ENCODE results near the gene RNF20. TPM values are rescaled to one million over a fixed set of nuclear protein-coding genes. Genes with fewer than 3 reads are reported as not detected.
"Not testable (repeated sequence)": the region's sequence is repeated elsewhere in the genome, so short reads cannot be mapped to it uniquely, and the experiment has no call there.

The RNF20 gene
- total RNA-seq, 1 donor from 2014 or later: 45.1 TPM

DNA sequence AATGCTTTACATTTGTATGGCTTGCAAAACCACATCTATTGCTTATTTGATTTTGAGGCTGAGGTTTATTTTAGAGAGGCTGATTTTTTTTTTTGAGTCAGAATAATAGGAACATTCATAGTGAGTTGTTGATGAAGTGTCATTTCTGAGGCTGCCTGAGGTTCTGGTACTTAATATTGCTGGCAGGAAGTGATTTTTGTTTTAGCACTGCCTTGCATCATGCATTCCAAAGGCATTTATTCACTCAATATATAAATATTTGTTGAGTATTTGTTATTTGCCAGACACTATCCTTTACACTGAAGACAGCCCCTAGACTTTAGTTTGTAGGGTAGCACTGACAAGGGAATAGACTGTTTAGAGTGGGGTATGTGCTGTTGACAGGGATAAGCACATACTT lies 2.7 kb downstream of the RNF20 start:
- intact Hi-C loops (cut with micrococcal nuclease): no loop called here

DNA sequence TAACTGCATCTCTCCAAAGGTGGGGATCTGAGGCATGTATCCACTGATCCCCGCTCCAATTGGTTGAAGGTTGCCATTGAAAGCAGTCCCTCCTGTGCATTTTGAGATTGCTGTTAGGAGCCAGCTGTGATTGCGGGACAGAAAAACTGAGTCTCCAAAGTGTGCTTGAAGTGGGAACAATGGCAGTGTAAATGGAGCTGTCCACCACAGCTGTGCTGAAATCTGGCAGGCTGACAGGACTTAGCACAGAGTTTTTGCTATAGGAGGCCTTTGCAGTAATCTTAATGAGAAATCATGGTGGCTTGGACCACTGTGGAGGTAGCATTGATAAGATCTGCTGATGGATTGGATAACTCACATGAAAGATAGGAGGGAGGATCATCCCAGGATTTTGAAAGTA lies 3.3 kb downstream of the RNF20 start:
- intact Hi-C loops (cut with micrococcal nuclease): no loop called here

DNA sequence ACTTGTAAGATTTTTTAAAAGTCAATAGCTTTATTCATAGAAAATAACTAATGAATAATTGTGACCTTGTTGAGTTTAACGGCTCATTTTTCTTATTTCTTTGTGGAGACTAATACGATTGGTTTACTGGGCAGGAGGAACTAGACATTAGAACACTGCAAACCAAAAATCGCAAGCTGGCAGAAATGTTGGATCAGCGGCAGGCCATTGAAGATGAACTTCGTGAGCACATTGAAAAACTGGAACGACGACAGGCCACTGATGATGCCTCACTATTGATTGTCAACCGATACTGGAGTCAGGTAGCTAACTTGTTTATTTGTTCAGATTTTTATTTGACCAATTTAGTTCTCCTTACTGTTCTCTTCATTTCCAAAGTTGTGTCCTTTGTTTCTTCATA lies 6.4 kb downstream of the RNF20 start:
- intact Hi-C loops (cut with micrococcal nuclease): no loop called here

DNA sequence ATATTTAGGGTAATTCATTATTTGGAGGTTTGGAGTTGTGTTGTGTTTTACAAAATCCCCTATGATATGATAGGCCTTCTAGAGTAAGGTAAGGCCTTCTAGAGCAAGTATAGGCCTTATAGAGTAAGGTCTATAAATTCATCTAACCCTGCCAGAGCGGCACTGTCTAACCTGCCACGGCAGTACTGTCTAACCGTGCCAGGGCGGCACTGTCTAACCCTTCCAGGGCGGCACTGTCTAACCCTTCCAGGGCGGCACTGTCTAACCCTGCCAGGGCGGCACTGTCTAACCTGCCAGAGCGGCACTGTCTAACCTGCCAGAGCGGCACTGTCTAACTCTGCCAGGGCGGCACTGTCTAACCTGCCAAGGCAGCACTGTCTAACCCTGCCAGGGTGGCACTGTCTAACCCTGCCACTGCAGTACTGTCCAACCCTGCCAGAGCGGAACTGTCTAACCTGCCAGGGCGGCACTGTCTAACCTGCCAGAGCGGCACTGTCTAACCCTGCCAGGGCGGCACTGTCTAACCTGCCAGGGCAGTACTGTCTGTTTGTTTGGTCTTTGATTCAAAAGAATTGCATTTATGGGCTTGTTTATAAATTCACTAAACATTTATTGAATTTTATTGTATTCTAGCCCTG lies 9.6 kb downstream of the RNF20 start:
- intact Hi-C loops (cut with micrococcal nuclease): no loop called here

DNA sequence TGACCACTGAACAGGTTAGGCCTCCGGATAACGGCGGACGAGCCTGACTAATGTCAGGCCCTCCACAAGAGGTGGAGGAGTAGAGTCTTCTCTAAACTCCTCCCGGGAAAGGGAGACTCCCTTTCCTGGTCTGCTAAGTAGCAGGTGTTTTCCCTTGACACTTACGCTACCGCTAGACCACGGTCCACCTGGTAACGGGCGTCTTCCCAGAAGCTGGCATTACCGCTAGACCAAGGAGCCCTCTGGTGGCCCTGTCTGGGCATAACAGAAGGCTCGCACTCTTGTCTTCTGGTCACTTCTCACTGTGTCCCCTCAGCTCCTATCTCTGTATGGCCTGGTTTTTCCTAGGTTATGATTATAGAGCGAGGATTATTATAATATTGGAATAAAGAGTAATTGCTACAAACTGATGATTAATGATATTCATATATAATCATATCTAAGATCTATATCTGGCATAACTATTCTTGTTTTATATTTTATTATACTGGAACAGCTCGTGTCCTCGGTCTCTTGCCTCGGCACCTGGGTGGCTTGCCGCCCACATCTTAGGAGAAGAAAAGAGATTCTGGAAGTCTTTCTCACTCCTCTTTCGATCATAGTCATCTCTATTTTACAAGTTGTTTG lies 15.9 kb downstream of the RNF20 start:
- intact Hi-C loops (cut with micrococcal nuclease): not testable (repeated sequence)

DNA sequence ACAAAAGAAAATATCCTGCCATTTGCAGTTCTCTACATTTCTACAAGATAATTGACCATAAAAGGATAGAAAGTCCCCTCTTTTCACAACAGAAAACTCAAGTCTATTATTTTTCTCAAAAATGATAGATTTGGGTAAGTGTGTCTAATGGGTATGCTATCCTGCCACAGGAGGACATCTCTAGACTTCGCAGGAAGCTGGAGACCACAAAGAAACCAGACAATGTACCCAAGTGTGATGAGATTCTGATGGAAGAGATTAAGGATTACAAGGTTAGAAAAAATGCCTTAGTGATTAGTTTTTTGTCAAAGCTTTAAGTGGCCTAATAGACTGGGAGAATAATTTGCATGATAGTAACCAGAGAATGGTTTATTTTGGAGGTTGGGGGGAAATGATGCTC lies 28.1 kb downstream of the RNF20 start:
- intact Hi-C loops (cut with micrococcal nuclease): loop anchor here (1.0 kb wide), 1 partner anchor 127 kb away; no protein-coding TSS in a partner anchor

DNA sequence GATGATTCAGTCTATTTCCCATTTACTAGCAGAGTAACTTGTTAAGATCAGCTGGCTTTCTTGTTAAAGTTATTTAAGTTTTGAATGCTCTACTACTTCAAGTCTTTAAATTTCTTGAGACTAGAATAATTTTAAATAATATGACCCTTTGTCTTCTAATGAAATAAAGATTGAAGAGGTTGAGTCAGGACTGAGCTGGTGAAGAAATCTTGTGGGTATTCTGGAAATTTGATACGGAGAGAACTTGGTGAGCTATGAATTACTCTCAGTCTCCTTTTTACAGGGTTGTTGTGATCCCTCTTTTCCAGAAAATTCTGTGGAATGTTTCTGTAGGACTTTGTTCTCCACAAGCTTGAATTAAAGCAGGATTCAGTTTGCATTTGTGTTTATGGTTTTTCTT lies 29.3 kb downstream of the RNF20 start:
- intact Hi-C loops (cut with micrococcal nuclease): no loop called here

DNA sequence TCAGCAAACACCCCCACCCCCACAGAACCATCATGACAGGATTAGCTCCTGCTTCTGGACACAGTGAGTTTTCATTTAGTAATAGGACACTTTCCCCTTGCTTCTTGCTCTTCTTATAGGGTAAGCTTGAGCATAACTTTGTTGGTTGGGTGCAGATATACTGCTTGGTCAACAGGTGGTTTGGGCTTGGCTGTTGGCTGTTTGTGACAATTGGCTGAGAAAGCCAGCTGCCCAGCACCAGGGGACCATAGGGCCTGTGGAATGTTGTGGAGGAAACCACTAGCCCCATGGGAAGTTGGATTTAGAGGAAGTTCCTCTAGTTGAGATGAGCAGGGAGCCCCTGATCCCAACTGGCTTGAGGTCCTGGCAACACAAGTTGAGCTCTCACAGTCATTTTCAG lies 30.6 kb downstream of the RNF20 start:
- intact Hi-C loops (cut with micrococcal nuclease): no loop called here

DNA sequence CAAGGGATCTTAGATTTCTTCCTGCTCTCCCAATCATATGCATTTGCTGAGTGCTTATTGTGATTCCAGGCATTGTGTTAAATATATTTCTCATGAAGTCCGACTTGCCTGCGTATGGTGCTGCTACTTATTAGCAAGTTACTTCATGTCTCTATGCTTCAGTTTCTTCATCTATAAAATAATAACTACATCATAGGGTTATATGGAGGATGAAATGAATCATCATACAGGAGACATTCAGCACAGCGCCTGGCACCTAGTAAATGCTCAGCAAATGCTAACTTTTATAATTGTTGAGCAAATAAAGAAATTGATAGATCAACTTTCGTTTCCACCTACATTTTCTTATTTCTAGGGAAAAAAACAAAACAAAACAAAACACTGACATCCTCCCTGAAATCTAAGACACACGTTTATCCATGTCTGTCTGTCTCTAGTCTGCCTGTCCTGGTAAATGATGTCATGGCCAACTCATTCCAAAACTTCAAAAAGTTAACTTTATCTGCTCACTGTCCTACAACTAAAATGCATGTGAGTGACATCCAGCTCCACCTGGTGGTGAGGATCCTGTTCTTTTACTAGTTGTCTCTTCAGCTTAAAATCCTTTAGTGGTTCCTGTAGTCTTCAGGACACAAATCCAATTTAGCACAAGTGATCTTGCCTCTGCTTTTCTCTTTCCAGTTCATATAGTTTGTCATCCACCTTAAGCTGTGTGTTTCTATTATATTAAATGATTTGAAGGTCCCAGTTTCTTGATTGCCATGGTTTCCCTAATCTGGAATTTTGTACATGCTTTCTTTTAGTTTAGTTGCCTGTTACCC lies 33.5 kb downstream of the RNF20 start:
- intact Hi-C loops (cut with micrococcal nuclease): loop anchor here (1.0 to 2.0 kb wide), 2 partner anchors 32 to 108 kb away; no protein-coding TSS in a partner anchor

DNA sequence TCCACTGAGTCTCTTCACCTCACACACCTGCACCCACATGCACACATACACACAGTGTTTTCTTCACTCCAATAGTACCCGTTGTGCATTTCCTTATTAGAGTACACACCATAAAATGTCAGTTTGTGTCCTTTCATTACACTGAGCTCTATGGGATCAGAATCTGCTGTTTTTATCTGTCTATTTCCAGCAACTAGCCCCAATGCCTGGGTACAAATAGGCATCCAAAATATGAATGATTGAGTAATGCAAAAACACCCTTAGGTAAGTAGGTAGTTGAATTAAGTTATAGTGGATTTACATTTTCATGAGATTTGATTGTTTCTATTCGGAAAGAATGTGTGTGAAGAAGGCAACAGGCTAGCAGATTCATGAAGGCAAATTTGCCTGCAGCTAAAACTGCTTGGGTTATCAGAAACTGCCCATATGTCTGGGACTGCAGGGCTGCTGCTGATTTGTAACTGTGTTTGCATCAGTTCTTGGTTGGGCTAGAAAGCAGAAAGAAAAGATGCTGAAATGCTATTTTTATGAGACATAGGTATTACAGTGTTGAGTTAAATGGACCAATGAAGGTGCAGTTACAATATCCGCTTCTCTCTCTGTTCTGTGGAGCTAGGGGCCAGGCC lies 34.2 kb downstream of the RNF20 start:
- intact Hi-C loops (cut with micrococcal nuclease): loop anchor here (1.0 to 2.0 kb wide), 2 partner anchors 33 to 109 kb away; no protein-coding TSS in a partner anchor

DNA sequence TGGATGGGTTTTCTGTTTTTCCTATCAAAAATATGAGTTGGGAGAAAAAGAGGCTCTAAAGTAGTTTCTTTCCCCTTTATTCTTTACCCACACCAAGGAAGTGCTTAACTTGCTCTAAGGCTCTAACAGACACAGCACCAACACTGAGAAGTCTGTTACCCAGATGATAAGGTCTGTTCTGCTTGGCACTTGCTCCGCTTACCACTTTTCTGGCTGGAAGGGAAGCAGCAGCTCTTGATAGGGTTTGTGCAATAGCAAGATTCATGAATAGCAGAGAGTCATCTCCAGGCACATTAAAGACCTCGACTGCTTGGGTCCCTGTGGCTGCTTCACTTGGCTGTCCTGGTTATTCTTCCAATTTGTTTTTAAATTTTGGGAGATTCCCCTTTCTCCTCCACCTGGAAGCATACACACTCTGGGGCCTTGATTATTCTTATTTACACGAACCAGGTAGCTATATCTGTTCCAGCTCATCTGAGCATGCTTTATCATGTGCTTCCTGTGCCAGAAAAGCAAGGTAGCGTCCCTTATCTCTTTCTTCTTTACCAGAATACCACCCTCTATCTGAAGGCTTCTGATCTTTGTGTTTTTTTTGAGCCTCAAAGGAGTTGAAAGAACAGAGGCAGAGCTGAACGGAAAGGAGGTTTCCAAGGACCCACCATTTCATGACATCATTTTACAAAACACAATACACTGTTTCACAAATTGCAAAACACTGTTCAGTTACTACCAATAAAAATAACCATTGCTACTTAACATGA lies 36.3 kb downstream of the RNF20 start:
- intact Hi-C loops (cut with micrococcal nuclease): no loop called here

DNA sequence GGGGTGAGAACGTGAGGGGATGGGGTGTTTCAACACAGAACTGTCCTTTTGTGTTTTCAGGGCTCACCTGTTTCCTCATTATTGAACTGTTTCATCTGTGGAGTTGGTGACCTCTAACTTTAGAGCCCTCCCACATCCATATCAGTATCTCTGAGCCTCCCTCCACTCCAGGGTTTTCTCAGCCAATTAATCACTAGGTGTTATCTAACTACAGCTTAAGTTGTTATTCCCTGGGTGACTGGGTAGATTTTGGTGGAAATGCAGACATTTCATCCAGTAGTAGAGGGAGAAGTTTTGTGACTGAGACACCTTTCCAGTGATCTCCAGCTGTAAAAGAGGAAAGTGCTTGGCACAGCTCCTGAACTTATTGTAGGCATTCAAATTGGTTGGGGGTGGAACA lies 37.5 kb downstream of the RNF20 start:
- intact Hi-C loops (cut with micrococcal nuclease): no loop called here

DNA sequence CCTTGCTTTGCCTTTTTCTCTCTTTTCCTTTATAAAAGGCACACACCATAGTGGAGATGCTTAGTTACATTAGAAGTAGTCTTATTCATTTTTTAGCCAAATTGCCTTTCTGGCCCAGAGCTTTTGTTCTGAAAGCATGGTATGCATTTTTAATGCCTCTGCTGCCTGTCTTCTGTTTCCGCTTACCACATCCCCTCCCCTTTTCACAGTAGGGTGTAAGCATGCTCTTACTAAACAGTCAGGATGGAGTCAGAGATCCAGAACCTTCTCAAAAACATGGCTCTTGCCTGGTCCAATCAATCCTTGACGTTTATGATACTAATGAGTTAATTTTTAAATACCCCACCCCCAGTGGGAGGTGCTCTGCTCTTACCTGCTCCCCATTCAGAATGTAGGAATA lies 38.7 kb downstream of the RNF20 start:
- intact Hi-C loops (cut with micrococcal nuclease): no loop called here

DNA sequence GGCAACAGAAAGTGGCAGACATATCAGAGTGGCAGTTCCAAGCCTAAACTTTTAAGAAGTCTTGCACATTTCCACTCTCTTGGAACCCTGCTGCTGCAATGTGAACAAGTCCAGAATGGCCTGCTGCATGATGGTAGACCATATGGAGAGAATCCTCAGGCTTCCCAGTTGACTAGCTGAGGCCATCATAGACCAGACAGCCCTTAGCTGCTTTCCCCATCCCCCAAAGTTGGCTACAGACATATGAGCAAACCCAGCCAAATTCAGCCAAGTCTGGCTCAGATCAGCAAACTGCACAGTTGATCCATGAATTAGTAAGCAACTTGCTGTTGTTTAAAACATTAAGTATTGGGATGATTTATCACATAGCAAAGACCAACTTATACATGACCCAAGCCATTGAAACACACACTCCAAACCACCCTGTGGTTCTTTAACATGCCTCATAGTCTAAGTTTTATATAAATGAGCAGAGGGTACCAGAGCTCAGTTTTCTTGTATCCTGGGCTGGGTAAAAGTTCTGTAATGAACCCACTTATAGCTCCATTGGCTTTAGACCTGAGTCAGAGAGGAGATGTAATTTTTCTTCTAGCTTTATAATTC lies 41.2 kb downstream of the RNF20 start:
- intact Hi-C loops (cut with micrococcal nuclease): no loop called here

DNA sequence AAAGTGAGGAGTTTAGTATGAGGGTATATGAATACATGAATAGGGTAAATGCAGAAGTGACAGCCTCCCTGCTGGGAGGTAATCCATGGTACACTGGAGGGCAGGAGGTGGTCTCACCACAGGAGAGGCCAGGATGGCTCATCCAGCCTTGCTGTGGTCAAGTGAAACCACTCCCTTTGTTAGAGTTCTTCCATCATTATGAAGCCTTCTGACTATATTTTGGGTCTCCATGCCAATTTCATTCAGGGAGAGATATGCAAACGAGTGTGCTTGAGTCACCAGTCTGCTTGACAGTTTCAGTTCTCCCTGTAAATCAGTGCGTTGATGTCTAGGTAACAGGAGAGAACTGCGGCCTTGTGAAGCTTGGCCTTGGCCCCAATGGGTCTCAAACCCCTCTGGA lies 44.7 kb downstream of the RNF20 start:
- intact Hi-C loops (cut with micrococcal nuclease): no loop called here

DNA sequence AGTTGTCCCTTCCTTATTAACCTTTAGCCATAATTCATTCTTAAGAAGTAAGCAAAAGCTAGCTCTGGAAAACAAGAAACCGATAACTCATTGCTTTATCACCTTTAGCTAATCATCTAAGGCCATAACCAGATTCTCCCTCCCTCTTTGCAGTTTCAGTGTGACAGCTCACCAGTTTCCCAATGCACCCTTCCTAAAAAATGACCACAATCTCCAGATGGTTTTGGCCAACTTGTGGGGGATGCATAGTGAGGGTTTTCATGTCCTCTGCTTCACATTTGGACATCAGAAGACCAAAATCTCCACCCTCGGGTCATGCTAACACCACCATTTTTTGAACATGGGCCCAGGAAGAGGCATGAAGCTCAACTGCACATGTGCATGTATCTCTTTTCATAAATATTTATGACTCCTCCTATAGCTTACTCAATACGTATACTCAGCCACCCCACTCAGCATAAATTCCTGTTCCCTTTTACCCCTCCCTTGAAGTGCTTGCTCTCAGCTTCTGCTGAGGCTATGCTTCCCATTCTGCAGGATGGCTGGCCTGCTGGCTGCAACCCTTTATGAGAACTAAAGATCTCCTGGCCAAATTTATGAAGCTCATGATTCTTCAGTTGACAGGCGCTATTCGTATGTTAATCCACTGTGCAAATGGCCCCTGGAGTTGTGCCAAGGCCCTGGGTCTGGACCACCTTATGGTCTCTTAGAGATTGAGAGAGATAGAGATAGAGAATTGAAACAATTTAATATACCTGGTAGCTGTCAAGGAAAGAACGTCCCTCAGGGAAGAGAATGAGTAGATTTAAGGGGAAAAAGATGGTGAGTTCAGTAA lies 46.3 kb downstream of the RNF20 start:
- intact Hi-C loops (cut with micrococcal nuclease): no loop called here

DNA sequence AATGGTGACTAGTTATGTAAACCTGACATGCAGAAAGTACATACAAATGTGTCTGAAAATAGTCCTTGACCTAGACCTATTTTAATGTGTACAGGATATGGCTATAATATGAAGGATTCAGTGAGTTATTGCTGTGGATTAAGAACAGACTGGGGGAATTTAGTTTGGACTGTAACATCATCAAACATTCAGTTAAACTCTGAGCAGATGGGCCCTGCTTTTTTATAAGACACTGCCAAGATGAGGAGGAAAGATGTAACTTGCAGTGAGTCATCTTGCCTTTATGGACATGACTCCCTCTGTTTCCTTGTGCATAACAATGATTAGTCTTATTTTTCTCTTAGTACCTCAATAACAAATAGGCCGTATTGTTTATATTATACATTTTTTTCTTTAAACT lies 48.9 kb downstream of the RNF20 start:
- intact Hi-C loops (cut with micrococcal nuclease): no loop called here

DNA sequence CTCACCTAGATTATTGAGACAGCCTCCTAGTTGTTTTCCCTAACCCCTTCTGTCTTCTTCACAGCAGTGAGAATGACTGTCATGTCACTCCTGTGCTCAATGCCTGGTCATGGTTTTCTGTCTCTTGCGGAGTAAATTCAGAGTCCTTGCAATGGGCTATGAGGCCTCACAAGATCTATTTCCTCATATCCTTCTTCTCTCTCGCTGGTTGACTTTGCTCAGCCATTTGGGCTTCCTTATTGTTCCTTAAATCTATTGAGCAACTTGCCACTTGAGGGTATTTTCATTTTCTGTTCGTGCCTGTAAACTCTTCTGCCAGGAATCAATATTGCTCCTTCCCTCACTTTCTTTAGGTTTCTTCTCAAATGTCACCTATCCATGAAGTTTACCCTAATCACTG lies 52.1 kb downstream of the RNF20 start:
- intact Hi-C loops (cut with micrococcal nuclease): loop anchor here (2.0 kb wide), 1 partner anchor 187 kb away; the partner anchor contains the start of genes MRPL50 and ZNF189

DNA sequence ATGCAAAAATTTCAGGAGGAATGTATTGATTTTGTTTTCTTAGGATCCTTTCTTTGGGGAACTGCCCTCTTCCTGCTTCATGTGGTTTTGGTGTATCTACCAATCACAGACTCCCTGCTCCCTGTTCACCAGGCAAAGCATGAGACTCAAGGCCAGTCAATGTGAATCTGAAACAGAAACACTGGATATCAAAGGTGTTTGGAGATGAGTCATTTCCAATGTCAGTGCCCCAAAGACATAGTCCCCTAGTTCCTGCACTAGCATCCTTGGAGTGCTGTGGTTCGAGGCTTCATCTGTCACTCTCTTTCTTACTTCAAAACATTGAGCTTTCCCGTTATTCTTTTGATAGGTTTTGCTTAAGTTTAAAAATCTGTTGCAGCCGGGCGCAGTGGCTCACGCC lies 53.0 kb downstream of the RNF20 start:
- intact Hi-C loops (cut with micrococcal nuclease): loop anchor here (2.0 kb wide), 1 partner anchor 188 kb away; the partner anchor contains the start of genes MRPL50 and ZNF189
